Activated gamma-delta T cell treated with Interleukin-2 at 50 U/mL for 16 hours (primary cell): ENCODE results near the gene GRIA3.
"Not testable (repeated sequence)": the region's sequence is repeated elsewhere in the genome, so short reads cannot be mapped to it uniquely, and the experiment has no call there.

Source experiments
- DNase-seq: peaks from one replicate; pipeline ENCODE4 v3.0.0-alpha.2; 2020

Gene GRIA3

DNA sequence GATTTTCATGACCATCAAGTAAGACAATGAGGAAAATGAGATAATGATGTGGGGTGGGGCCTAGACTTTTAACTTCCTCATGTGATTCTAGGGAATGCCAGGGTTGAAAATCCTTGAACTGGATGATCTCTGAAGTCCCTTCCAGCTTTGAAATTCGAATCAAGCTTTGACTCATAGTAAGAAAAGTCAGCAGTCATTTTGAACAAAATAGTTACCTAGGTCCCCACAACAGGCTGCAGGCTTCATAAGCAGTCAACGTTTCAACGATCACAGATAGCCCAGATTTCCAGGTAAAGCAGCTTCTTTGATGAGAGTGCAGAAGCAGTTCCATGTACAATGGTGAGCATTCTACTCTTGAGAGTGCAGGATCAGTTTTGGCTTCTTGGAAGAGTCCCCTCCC, 93.7 kb downstream of the GRIA3 start:
- no peak for DNase-seq

DNA sequence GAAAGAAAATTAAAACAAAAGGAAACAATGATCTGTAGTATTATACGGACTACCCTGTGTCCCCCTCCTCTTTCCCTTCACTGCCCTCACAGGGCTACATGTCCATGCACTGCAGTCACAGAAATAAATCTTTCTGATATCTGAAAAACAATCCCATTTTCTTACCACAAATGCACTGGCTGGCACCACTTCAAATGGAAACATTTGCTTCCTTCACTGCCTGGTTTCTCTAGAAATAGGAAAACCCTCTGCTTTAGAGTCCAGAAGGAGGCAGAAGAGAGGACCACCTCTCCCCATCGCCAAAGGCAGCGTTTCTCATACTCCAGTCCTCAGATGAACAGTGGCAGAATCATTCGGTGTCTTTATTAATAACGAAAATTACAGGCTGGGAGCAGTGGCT, 98.2 kb downstream of the GRIA3 start:
- no peak for DNase-seq

DNA sequence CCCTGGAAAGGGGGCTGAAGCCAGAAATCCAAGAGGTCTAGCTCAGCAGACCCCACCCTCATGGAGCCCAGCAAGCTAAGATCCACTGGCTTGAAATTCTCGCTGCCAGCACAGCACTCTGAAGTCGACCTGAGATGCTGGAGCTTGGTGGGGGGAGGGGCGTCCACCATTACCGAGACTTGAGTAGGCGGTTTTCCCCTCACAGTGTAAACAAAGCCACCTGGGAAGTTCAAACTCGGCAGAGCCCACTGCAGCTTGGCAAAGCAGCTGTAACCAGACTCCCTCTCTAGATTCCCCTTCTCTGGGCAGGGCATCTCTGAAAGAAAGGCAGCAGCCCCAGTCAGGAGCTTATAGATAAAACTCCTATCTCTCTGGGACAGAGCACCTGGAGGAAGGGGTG, 99.3 kb downstream of the GRIA3 start:
- not testable (repeated sequence) for DNase-seq

DNA sequence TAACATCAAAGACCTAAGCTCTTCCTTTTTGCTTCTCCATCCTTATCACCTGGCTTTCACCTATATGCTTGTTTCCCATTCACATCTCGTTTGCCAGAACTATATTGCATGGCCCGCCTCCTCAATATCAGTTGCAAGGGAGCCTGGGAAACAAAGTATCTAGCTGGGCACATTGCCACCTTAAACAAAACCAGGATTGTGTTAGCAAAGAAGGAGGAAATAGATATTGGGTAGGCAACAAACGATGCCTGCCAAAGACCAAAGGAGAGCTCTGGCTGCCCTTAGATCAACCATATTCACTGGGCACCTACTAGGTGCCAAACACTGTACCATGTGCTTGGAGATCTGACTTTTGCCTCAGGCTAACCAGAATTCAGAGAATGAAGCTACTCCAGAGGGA, 107.5 kb downstream of the GRIA3 start:
- DNase-seq: no peak

DNA sequence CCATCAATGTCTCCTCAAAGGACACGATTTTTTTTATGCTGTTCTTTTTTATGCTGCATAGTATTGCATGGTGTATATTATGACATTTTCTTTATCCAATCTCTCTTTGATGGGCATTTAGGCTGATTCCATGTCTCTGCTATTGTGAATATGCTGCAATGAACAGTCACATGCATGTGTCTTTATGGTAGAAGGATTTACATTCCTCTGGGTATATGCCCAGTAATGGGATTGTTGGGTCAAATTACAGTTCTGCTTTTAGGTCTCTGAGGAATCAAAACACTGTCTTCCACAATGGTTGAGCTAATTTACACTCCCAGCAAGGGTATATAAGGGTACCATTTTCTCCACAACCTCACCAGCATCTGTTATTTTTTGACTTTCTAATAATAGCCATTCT, 113.9 kb downstream of the GRIA3 start:
- no peak for DNase-seq

DNA sequence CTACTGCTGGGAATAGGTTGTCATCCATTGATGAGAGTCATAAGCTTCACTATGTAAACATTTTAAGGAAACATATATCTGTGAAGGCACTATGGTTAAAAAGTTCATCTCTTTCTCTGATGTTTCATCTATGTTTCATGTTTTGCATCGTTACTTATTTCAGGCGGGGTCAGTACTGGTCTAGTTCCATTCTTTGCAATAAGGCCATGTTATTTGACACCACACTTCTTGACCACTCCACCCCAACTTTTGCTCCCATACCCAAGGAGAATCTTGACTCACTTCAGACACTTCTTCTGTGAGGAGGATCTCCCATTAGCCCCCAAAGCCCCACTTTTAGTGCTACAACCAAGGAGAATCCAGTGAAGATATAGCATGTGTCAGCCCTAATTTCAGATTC, 119.4 kb downstream of the GRIA3 start:
- no peak for DNase-seq

DNA sequence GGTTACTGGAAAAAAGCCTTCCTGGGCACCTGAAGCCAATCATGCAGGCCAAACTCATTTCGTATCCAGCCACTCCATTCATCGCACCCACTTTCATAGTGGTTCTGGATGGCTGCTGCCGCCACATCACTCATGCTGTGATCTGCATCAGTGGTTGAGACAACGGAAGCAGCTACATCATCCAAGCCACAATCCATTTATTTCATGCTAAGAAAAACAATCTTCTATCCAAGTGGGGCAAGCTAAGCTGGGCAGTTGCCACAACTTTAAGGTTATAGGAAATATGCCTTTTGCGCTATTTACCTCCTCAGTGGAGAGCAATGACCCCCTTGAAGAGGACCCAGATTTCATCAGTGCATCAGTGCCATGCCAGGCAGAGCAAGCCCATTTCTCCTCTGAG, 124.6 kb downstream of the GRIA3 start:
- no peak for DNase-seq

DNA sequence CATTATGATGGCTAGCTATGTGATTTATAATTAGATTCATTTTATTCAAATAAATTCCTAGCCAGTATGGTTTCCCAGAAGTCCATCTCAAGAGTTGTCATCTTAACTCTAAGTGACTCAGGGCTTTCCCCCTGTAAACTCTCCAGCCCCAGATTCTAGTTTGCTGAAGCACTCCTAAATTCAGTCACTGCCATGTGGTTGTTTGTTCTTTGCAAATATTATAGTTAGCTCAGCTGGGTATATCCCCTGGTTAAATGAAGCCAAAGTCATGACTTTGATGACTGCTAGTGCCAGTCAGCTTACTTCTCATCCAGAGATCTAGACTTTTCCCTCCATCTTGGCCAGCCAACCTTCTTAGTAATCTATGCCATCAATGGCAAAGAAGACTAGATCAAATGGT, 126.0 kb downstream of the GRIA3 start:
- DNase-seq: no peak

DNA sequence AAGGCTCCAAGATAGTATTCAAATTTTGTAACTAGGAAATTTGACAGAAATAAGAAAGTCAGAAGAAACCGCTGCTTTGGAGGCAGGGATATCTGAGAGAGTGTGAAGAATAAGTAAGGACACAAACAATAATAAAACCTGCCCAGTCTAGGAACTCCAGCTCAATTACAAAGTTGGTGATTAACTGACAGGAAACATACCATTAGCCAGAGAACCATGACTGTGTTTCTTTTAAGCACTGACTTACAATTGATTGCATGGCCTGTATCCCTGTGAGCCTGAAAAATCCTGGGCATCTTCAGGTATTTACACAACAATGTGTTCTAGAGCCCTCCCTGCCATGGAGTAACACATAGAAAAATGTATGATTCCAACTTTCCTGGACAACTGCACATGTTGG, 127.4 kb downstream of the GRIA3 start:
- no peak for DNase-seq

DNA sequence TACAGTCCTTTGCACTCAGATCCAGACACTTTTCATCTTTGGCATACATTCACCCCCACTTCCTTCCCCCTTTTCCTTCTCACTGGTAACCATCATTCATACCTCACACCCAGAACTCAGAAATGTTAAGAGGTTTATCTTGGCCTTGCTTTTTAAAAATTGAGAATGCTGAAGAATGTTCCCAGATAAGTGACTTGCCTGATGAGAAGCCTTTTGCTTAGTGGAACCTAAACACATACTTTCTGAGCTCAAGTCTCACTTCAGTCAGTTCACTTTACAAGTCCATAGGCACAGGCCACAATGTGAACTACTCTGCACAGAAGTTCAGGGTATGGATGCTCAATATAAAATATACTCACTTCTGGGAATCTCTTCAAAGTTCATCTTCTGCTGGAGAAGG, 129.4 kb downstream of the GRIA3 start:
- DNase-seq: no peak

DNA sequence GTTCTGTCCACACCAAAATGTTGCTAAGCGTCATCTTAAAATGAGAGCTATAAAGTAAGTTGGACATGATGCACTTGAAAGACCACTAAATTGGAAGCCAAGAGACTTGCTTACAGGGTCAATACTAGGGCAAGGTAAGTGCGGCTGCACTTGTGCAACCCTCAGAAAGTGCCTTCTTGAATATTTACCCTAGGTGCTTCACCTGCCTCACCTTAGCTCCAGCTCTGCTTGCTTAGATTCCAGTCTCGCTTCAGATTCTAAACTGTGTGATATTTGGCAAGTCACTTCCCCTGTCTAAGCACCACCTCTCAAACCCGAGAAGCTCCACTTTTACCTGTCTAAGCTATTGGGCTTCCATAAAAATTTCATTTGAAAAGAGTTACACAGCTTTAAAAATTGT, 136.5 kb downstream of the GRIA3 start:
- no peak for DNase-seq

DNA sequence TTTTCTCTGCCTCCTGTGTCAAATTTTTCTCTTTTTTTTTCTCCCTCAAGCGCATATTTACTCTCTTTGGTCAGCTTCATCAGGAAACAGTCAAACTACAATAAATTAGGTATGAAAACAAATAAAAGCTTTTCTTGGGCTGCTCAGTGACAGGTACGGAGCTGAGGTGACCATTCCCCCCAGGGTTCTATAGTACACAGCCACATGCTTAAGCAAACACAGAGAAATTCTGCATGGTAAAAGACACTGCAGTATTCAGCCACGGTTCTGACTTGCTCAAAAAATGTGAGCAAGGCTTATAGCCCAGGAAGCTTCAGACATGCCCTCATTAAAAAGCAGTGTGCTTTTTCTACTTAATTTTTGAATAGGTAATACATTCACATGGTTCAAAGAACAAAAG, 138.5 kb downstream of the GRIA3 start:
- no peak for DNase-seq

DNA sequence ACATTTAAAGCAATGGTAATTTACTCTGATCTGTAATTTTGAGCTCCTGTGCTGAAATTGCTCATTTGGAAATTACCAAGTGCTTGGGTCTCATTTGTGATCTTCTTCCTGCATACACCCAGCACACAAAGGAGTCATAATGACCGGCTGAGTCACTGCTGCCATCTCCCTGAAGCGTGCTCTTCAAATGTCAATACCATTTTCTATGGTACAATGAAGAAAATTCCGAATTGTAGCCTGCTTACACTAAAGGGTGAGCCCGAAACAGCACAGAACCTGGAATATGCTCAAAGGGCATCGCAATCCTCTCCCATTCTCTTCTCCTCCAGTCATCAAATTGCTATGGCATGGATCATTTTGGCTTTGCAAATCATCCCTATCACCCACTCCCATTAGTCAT, 140.5 kb downstream of the GRIA3 start:
- no peak for DNase-seq

DNA sequence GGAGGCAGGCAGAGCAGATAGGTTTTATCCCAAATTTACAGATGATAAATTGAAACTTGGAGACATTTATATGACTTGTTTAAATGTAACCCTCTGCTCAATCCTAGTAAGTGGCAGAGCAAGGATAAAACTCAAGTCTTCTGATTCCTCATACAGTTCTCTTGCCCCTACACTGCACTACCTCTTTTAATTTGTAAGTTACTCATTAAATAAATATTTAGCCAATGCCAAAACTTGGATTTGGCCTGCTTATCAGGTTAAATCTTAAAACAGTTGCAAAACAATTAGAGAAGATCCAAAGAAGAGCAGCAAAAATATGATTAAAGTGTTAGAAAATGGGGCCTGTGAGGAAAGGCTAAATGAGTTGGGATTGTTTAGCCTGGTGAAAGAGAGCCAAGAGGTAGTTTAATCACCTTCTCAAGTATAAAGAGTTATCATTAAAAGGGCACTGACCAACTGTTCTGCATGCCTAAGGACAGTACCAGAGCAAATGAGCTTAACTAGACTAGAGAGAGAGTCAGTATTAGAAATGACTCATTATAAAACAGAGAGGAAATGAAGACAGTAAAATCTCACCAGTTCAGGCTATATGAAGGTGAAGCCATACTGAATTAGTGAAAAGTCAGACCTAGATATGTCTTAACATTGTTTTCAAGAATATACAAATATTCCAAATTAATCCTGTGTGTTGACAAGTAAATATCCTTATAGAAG, 146.3 kb downstream of the GRIA3 start:
- no peak for DNase-seq

DNA sequence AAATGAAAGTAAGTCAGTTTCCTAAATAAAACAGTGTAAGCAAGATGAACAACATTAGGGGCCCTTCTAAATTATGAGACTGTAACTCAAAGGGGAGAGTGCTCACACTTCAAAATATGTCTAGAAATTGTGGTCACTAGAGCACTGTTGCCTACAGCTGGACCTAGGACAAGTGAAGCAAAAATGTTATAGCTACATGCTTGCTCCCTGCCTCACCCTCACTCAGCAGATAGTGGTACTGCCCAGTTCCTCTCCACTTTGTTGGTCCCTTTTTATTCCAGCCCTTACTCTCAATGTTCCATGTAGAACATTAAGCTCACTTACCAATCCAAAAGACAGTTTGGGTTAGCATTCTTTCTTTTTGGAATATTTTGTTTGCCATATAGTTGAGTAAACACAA, 147.3 kb downstream of the GRIA3 start:
- DNase-seq: no peak

DNA sequence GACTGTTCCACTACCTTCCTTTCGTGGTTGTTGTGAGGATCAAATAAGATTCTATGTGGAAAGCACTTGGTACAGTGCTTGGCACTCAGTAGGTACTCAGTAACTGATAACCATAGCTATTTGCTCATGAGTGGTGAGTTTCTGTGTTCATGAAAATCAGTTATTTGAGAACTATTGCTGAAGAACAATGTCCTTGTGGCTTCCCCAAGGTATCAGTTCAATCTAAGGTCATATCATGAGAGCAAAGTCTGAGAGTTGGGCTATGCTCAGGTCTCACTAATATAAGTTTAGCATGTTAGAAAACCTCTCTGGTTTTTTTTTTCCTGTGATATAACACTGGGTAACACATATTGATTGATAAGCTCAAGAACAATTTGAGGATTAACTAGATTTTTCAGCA, 147.8 kb downstream of the GRIA3 start:
- no peak for DNase-seq

DNA sequence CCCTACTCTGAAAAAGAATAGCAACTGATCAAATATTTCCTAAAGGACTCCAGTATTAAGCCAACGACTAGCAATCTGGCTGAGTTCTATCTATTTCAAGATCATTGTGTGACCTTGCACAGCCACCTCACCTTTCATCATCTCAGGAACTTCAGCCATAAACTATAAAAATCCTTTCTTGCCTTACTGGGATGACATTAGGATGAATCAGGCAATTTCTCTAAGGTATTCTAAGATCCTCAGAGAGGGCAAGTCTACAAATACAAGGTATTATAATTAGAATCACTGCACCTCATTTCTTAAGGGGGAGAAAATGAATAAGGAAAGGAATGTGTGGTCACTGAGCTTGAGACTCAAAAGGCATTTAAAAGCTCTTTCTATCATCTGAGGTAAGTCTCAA, 152.6 kb downstream of the GRIA3 start:
- no peak for DNase-seq

DNA sequence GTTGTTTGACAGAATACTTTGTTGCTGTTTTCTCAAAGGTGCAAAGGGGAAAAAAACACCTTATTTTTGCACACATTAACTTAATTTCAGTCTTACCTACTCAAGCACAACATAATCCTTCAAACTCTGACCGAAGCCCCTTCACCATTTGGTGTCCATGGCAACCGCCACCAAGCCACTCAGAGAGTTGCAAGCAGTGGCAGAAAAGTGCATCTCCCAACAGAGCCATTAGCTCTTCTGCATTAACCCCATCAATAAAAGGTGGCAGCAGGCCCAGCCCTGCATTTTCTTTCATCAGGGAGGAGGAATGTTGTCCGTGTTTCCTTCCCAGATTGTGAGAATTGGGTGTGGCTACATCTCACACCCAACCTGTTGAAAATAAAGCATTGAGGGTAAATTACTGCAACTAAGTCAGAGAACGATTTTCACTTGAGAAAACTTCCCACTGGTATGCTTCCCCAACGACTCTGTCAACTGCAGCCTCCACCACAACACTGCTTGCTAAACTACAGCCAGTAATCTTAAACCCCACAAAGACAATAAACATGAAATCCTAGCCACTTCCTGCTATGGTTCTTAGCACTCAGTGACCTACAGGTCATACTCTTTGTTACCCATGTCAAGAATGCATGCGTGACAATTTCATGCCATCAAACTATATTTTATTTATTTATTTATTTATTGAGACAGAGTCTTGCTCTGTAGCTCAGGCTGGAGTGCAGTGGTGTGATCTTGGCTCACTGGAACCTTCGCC, 154.0 kb downstream of the GRIA3 start:
- no peak for DNase-seq

DNA sequence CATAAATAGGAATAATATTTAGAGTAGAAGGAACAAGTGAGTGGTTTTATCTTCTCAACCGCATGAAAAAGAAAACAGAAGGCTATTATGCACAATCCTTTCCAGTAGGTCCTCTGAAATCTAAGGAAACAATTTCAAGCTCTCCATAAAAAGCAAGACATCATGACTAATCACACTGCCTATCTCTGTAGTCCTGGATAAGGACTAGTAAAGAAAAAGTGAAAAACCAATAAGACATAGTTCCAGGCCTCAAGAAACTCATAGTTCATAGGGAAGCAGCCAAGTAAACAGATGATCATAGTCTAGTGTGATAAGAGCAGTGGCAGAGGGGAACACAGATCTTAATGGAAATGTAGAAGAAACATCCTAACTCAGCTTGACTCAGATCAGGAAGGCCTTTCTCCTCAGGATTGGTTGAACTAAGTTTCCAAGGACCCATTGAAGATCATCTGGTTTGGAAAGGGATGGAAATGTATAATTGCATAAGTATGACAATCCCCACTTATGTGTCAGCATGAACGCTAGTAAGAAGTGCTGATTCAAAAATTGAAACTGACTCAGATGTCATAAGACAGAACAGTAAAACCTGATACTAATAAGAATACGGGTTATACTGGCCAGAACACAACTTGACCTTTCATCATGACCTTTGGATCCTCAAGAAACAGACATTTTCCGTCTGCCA, 155.3 kb downstream of the GRIA3 start:
- no peak for DNase-seq

DNA sequence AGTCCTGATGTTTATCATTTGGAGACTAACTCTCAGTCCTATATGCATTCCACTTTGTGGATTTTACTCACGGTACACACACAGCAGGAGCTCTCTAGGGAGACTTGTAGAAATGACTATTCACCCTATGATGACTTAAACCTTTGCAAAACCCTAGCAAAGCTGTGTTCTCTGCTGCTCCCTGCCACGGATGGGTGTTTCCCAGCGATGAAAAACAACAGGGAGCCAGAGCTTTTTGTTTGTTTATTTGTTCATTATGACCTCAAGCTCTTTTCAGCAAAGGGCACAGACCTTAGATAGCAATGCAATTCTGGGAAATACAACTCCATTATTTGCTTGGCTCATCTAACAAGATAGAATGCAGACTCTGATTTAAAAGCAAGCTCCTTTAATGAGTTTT, 156.6 kb downstream of the GRIA3 start:
- no peak for DNase-seq

DNA sequence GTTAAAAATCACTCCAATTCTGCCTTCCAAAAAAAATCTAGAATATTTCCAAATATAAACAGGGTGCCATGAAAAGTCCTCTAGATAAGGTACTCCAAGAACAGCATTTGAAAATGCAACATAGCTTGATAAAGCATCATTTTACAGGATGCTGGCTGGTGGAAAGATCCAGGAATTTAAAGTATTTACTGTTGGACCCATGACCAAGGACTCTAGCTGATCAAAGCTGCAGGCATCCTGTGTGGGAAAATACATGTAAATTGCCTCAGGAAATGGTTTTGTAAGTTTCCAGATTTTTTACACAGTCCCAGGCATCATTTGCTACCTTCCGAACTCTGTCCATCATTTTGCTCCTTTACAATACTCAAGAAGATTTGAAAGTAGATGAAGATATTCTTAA, 164.4 kb downstream of the GRIA3 start:
- DNase-seq: no peak

DNA sequence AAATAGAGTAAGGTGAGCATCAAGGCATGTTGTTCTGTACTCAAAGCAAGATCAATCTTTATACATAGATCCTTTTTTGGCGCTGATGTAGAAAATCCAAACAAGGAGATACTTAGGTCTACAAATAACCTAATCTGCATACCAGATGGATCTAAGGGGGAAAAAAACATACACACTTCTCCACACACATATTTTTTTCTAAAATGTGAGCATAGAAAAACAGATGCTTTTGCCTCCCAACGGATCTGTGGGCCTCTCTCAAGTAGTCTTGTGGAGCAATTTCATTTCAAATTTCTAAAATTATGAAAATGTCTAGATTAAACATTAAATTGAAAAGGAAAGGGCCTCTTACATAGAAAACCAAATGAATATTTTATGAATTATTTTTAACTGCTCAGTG, 166.1 kb downstream of the GRIA3 start:
- DNase-seq: no peak

DNA sequence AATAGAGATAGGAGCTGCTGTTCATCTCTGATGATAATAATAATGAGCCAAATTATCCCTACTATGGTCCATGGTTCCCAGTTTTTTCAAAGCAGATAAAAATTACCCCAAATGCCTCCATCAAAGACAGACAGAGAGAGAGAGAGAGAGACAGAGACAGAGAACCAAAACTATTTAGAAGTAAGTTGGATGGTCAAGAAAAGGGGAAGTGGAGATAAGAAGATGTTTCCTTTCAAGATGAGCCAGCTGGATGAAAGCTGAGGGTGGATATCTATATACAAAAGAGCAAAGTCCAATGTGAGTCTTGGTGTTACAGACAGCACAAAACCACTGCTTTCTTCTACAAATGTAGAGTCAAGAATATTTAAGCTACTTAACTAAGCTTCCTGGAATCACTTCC, 173.9 kb downstream of the GRIA3 start:
- DNase-seq: no peak

DNA sequence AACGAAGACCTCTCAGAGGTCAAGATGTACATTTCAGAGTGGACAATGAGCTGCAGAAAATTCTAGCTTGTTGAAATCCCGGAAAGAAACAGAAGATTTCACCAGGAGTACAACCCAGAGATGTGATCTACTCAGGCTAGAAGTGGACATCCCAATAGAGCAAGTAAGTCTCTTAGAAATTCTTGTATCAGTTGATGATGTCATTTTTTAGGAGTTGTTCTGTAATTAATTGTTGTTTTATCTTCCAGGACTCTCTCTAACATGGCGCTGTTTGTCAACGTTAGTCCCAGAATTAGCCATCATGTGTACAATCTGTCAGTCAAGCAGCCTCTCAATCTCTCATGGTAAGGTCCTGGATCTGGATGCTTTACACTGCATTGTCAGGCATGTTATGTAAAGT, 174.4 kb downstream of the GRIA3 start:
- DNase-seq: no peak
